Liver (tissue), 3 donors: ENCODE results near the gene FTO.

ENCODE experiments used
- ATF3 ChIP-seq: IDR thresholded peaks from 2 replicates; pipeline ENCODE4 v1.6.1; 2016; ENCODE audit warnings: antibody characterized with exemption
- CTCF ChIP-seq: fragments of 150-350 bp; IDR thresholded peaks from 2 replicates; pipeline ENCODE4 v1.5.1; 2017; ENCODE audit warnings: improper control_type of control experiment, low read depth, low read length; ENCODE audit not compliant: missing input control
- JUND ChIP-seq, 2 donors: IDR thresholded peaks; 2 replicates each; pipeline ENCODE4 v1.6.1; 2016; ENCODE audit warnings: antibody characterized with exemption in 2 of 2
- MAX ChIP-seq: IDR thresholded peaks from 2 replicates; pipeline ENCODE4 v1.6.1; 2016; ENCODE audit warnings: antibody characterized with exemption
- RAD21 ChIP-seq, 2 donors: IDR thresholded peaks; 2 replicates each; pipeline ENCODE4 v1.6.1; 2016; ENCODE audit warnings: antibody characterized with exemption in 2 of 2, mild to moderate bottlenecking in 2 of 2
- REST ChIP-seq: IDR thresholded peaks from 2 replicates; pipeline ENCODE4 v1.6.1; 2016; ENCODE audit warnings: antibody characterized with exemption, mild to moderate bottlenecking
- TAF1 ChIP-seq: conservative IDR thresholded peaks from 2 replicates; pipeline ENCODE4 v1.6.1; 2016; ENCODE audit warnings: antibody characterized with exemption, mild to moderate bottlenecking
- donor health status: healthy.
- donor health status: healthy.

DNA sequence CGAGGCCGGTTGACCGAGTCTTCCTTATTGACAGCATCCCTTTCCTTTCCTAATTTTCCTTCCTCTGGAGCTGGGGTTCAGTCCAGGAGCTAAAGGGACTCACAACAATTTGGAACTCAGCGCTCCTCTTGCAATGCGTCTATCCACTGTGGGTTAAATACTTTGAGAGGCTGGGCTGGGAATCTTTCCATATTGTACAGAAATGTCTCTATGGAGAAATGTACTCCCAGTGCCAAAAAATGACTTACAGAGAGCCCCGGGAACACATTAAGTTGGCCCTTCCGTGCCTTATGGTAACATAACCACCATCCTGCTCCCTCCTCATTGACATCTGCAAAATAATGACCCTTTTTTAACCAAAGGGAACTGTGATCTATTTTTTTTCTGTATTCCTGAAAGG lies 192.8 kb downstream of the FTO start:
- no peak for TF ChIP-seq CTCF
- no peak for TF ChIP-seq MAX
- TF ChIP-seq RAD21 (IDR thresholded peaks at IDR 0.05) = no peak
- no peak for TF ChIP-seq TAF1
- no peak for TF ChIP-seq REST
- TF ChIP-seq JUND (IDR thresholded peaks at IDR 0.05) = no peak
- TF ChIP-seq ATF3 = no peak
